Tibial artery (tissue), 4 donors: ENCODE measurements around the gene TAB2.

Experiments
- DNase-seq, 2 donors: peaks; one replicate each; pipeline ENCODE4 v3.0.0-alpha.2; 2019
- H3K27ac ChIP-seq, 2 donors: fragments of 200-600 bp; sonication (generic) in 1 of 2; 1 replicate in 1 of 2; 2 replicates in 1 of 2; pipeline ENCODE4 v1.5.1; 2018 to 2019; ENCODE audit warnings: mild to moderate bottlenecking in 1 of 2
- H3K27me3 ChIP-seq, 2 donors: fragments of 200-600 bp; sonication (generic) in 1 of 2; one replicate each; pipeline versions ENCODE4 v1.5.1 to v1.6.0; 2016 to 2019
- H3K36me3 ChIP-seq, 3 donors: fragments of 200-600 bp; sonication (generic) in 2 of 3; one replicate each; pipeline ENCODE4 v1.5.1; 2016 to 2019; ENCODE audit warnings: mild to moderate bottlenecking in 2 of 3
- H3K4me1 ChIP-seq, 4 donors: fragments of 200-600 bp; sonication (generic) in 2 of 4; 1 replicate in 3 of 4; 2 replicates in 1 of 4; pipeline ENCODE4 v1.5.1; 2016 to 2019
- H3K4me3 ChIP-seq, 2 donors: fragments of 200-600 bp; sonication (generic) in 1 of 2; 1 replicate in 1 of 2; 2 replicates in 1 of 2; pipeline ENCODE4 v1.5.1; 2018 to 2019; ENCODE audit warnings: mild to moderate bottlenecking in 2 of 2
- H3K9me3 ChIP-seq, 3 donors: fragments of 200-600 bp; sonication (generic) in 1 of 3; one replicate each; pipeline ENCODE4 v1.5.1; 2016 to 2019
- intact Hi-C: fragments of 100-400 bp; cut with DNase I; formaldehyde crosslinking; loops from one replicate; pipeline ENCODE4 v1.15.0; 2023; ENCODE audit warnings: low total_unique reads
- TF ChIP-seq, protein P1 (sequence below), 2 experiments: fragments of 200-600 bp in 1 of 2; fragments of 450-650 bp in 1 of 2; IDR thresholded peaks; one replicate each; pipeline ENCODE4 v1.5.1; 2017 to 2019; ENCODE audit warnings: antibody characterized with exemption in 2 of 2, mild to moderate bottlenecking in 1 of 2, moderate library complexity in 1 of 2

The TAB2 gene

GRCh38 chr6:149284904-149285303 is 32.6 kb upstream of the TAB2 start:
- intact Hi-C loops, result no loop called here
- Histone ChIP-seq H3K9me3 (no peaks in the 10 kb centered on the region), H3K4me3 (no peak overlapping the region), H3K27ac (no peak overlapping the region), H3K27me3 (no peaks in the 10 kb centered on the region), H3K36me3 (no peaks in the 10 kb centered on the region), H3K4me1 (no peaks in the 10 kb centered on the region)
- no peak for DNase-seq
- TF ChIP-seq, protein P1, sequence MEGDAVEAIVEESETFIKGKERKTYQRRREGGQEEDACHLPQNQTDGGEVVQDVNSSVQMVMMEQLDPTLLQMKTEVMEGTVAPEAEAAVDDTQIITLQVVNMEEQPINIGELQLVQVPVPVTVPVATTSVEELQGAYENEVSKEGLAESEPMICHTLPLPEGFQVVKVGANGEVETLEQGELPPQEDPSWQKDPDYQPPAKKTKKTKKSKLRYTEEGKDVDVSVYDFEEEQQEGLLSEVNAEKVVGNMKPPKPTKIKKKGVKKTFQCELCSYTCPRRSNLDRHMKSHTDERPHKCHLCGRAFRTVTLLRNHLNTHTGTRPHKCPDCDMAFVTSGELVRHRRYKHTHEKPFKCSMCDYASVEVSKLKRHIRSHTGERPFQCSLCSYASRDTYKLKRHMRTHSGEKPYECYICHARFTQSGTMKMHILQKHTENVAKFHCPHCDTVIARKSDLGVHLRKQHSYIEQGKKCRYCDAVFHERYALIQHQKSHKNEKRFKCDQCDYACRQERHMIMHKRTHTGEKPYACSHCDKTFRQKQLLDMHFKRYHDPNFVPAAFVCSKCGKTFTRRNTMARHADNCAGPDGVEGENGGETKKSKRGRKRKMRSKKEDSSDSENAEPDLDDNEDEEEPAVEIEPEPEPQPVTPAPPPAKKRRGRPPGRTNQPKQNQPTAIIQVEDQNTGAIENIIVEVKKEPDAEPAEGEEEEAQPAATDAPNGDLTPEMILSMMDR (IDR thresholded peaks at IDR 0.05), result no peak

GRCh38 chr6:149285626-149286025 is 31.9 kb upstream of the TAB2 start:
- TF ChIP-seq, protein P1 (IDR thresholded peaks at IDR 0.05), result no peak
- H3K27me3 ChIP-seq, result no peaks in the 10 kb centered on the region
- H3K4me1 ChIP-seq, result no peaks in the 10 kb centered on the region
- no peak overlapping the region for H3K4me3 ChIP-seq
- no peaks in the 10 kb centered on the region for H3K36me3 ChIP-seq
- H3K27ac ChIP-seq, result no peak overlapping the region
- intact Hi-C loops, result no loop called here
- H3K9me3 ChIP-seq, result no peaks in the 10 kb centered on the region
- DNase-seq, result no peak

DNA sequence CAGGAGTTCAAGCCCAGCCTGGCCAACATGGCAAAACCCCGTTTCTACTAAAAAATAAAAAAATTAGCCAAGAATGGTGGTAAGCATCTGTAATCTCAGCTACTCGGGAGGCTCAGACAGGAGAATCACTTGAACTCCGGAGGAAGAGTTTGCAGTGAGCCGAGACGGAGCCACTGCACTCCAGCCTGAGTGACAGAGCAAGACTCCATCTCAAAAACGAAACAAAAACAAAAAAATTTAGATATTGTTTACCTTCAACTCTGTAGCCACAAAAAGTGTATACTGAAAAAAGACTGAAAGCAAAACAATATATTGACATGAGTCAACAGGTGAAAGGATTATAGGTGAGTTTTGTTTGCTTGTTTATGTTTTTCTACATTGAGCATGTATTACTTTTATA is 30.6 kb upstream of the TAB2 start:
- intact Hi-C loops, result no loop called here
- Histone ChIP-seq H3K27me3 (no peaks in the 10 kb centered on the region), H3K4me1 (no peaks in the 10 kb centered on the region), H3K27ac (no peak overlapping the region), H3K9me3 (no peaks in the 10 kb centered on the region), H3K36me3 (no peaks in the 10 kb centered on the region), H3K4me3 (no peak overlapping the region)
- DNase-seq, result no peak
- TF ChIP-seq, protein P1 (IDR thresholded peaks at IDR 0.05), result no peak

DNA sequence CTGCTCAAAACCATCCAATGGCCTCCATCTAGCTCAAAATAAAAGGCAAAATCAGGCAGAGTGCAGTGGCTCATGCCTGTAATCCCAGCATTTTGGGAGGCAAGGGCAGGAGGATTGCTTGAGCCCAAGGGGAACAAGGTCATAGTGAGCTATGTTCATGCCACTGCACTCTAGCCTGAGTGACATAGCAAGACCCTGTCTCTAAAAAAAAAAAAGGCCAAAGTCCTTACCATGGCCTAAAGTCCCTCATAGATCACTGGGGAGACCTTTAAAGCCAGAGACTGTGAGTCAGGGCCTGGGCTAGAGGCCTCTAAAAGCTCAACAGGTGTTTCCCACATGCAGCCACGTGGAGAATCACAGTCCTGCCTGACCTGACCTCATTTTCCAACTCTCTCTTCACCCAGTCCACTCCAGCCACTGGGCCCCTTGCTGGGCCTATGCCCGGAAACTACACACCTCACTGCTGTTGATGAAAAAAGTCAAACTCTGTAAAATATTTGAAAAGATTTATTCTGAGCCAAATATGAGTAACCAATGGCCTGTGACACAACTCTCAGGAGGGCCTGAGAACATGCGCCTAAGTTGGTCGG is 28.2 kb upstream of the TAB2 start:
- intact Hi-C loops, result no loop called here
- Histone ChIP-seq H3K36me3 (no peaks in the 10 kb centered on the region), H3K4me3 (no peak overlapping the region), H3K27ac (no peak overlapping the region), H3K9me3 (no peaks in the 10 kb centered on the region), H3K27me3 (no peaks in the 10 kb centered on the region), H3K4me1 (no peaks in the 10 kb centered on the region)
- TF ChIP-seq, protein P1 (IDR thresholded peaks at IDR 0.05), result no peak
- no peak for DNase-seq

GRCh38 chr6:149289966-149290365 is 27.5 kb upstream of the TAB2 start:
- DNase-seq, result no peak
- H3K27ac ChIP-seq, result no peak overlapping the region
- H3K27me3 ChIP-seq, result no peaks in the 10 kb centered on the region
- TF ChIP-seq, protein P1 (IDR thresholded peaks at IDR 0.05), result no peak
- no peaks in the 10 kb centered on the region for H3K36me3 ChIP-seq
- no peaks in the 10 kb centered on the region for H3K4me1 ChIP-seq
- intact Hi-C loops, result no loop called here
- no peaks in the 10 kb centered on the region for H3K9me3 ChIP-seq
- H3K4me3 ChIP-seq, result no peak overlapping the region

DNA sequence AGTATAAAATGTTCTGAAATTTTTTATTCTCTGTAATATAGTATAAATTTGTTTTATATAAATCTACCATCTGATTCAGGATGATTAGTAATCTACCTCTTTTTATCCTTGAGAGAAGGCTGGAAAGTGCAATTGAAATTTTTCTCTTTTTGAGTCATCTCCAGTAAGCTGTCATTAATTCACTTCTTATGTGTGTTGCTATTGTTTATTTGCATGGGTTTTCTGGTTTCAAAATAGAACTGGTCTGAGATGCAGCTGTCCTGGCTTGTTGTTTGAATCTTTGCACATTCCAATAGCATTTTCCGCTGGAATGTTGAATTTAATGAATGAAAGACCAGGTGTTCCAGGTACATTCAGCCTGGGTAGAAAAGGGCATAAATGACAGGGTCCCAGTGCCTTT is 24.3 kb upstream of the TAB2 start:
- no peaks in the 10 kb centered on the region for H3K36me3 ChIP-seq
- intact Hi-C loops, result no loop called here
- TF ChIP-seq, protein P1 (IDR thresholded peaks at IDR 0.05), result no peak

More for the DNA sequence above, 24.3 kb upstream of the TAB2 start:
- DNase-seq, result no peak
- Histone ChIP-seq H3K4me1 (no peaks in the 10 kb centered on the region), H3K4me3 (no peak overlapping the region), H3K27ac (no peak overlapping the region), H3K9me3 (no peaks in the 10 kb centered on the region), H3K27me3 (no peaks in the 10 kb centered on the region)
